Cortex of kidney (tissue), 1 donor: ENCODE results near the gene UFM1.
"Not testable (repeated sequence)": the region's sequence is repeated elsewhere in the genome, so short reads cannot be mapped to it uniquely, and the experiment has no call there.

Experiments used
- DNase-seq: peaks from one replicate; lab custom pipeline; 2025; lab: John Stamatoyannopoulos, UW

The UFM1 gene

DNA sequence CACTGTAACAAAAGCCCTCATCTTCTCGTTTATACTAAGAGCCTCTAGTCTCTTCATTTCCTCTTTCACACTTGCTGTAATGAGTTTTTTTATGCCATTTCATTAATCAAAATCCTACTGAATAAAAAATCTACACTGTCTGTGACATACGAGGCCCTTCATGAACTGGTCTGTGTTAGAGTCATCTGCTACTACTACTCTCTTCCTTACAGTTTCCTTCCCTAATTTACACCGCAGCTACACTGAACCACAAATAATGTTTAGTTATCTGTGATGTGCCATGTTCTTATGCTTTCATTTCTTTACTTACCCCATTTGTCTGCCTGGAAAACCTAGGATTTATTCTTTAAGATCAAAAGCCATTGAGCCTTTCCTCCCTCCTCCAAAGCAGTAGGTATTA is 16.0 kb downstream of the UFM1 start:
- no peak for DNase-seq

- no peak for DNase-seq
These were observed 17.4 kb downstream of the UFM1 start for GRCh38 chr13:38366954-38367645.

DNA sequence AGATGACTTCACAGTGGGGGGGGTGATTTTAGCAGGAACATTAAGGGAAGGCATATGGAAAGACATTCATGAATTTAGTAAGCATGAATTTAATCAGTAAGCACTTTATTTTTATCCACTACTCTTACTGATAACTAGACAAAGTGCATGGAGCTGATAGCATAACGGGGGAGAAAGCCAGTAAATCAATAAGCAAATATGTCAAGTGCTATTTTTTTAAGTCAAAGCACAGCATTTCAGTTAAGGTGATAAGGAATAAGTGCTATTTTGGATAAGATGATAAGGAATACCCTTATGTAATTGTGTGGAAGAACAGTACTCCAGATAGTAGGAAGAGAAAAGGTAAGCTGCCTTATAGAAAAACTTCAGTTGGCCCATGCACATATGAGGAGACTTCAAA is 19.4 kb downstream of the UFM1 start:
- no peak for DNase-seq

GRCh38 chr13:38370096-38370495 is 20.4 kb downstream of the UFM1 start:
- not testable (repeated sequence) for DNase-seq

- DNase-seq, result no peak
These were observed 23.3 kb downstream of the UFM1 start for GRCh38 chr13:38372820-38373383.

- DNase-seq, result no peak
These were observed 26.9 kb downstream of the UFM1 start for GRCh38 chr13:38376546-38376945.

DNA sequence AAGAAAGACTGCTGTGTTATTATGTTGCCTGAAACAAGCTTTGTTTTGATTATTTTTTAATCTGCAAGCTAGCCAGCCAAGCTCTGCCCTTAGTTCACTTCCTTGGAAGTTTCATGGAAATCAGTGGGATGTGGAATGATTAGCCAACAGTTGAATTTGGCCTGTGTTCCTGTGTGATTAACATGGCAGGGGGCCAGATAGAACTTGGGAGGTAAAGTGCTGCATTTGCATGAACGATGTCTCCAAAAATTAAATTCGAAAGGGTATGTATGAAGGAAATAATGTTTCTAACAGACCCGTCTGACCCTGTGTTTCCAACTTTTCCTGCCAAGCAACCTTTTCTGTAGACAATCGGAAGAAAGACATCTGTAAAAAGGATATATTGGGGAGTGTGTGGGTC is 32.2 kb downstream of the UFM1 start:
- no peak for DNase-seq

GRCh38 chr13:38382946-38383345 is 33.3 kb downstream of the UFM1 start:
- no peak for DNase-seq

GRCh38 chr13:38384171-38384570 is 34.5 kb downstream of the UFM1 start:
- no peak for DNase-seq

- DNase-seq, result no peak
These were observed 35.7 kb downstream of the UFM1 start for GRCh38 chr13:38385153-38385891.

DNA sequence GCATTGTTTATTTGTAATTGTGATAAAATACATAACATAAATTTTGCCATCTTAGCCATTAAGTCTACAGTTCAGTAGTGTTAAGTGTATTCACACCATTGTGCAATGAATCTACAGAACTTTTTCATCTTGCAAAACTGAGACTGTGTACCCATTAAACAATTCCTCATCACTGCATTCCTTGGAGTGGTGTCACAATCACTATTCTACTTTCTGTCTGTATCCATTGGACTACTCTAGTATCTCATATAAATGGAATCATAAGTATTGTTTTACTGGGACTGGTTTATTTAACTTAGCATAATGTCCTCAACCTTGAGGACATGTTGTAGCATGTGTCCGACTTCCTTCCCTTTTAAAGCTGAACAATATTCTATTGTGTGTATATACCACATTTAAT is 36.8 kb downstream of the UFM1 start:
- no peak for DNase-seq

DNA sequence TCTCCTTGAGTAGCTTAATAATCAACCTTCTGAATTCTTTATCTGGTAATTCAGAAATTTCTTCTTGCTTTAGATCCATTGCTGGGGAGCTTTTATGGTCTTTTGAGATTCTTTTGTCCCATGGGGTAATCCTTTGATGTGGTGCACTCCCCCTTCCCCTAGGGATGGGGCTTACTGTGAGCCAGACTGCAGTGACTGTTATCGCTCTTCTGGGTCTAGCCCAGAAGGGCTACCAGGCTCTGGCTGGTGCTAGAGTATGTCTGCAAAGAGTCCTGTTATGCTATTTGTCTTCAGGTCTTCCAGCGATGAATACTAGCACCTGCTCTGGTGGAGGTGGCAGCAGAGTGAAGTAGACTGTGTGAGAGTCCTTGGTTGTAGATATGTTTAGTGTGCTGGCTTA is 41.7 kb downstream of the UFM1 start:
- DNase-seq, result no peak

GRCh38 chr13:38394777-38395496 is 45.3 kb downstream of the UFM1 start:
- no peak for DNase-seq

DNA sequence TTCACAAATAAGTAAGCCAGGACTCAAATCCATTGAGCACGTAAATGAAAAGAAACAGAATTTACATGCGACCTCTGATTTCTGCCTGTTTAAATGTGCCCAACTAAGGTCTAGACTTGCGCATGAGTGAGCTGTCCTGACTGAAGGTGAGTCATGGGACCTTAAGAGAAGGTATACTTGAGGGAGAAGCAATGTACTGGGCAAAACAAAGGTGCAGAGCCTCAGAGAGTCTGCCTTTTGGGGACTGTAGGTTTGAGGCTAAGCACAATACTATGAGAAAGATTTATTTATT is 45.8 kb downstream of the UFM1 start:
- no peak for DNase-seq

DNA sequence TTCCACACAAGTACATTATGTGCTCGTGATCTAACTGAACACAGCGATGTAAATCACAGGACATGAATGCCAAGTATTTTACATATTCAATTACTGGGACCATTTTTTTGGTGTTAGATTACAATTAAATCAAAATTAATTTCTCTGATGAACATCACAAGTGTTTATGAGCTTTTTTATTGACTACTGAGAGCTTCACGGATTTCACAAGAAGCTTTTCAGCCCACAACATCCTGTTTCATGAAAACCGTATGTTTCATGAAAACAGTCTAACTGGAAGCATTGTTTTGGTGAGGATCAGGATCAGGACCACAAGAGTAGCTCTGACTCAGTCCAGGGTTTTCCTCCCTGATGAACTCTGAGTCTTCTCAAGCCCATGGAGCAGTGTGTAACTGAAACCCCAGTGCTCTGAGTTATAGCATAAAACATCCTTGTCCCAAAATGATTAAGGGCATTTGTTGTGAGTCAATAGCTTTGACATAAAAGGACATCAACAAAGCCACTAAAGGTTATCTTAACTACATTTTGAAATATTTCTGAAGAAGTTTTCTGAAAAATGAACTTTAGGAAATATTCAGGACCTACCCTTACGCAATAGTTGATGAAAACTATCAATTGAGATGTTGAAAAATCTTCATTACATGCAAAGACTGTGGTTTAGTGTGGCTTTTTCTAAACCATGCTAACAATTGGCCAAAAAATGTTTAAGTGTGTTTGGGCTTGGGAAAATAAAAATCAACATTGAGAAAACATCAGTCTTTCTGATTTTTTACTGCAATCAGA is 49.3 kb downstream of the UFM1 start:
- DNase-seq, result no peak

- DNase-seq, result no peak
These were observed 49.9 kb downstream of the UFM1 start for GRCh38 chr13:38399535-38399934.

DNA sequence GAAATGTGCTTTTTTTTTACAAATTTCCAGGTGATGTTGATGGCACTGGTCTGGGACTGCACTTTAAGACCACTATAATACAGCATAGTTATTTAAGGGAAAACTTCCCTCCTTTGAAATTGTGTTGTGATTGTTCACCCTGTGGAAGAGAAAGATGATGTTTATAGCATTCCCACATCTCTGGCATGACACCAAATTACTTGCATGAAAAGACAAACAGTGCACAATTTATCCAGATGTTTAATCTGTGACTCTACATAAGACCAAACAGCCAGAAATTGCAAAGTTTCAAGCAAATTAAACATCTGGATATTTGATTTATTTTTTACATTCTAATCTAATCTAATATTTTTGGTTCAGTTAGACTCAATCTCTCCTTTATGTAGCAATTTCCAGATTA is 51.6 kb downstream of the UFM1 start:
- no peak for DNase-seq

- DNase-seq, result no peak
These were observed 55.6 kb downstream of the UFM1 start for GRCh38 chr13:38405216-38405615.

- DNase-seq, result no peak
These were observed 60.1 kb downstream of the UFM1 start for GRCh38 chr13:38409771-38410170.

- DNase-seq, result no peak
These were observed 62.6 kb downstream of the UFM1 start for GRCh38 chr13:38412266-38412665.
